Stimulated activated CD8-positive, alpha-beta memory T cell treated with anti-CD3 and anti-CD28 coated beads, Interleukin-12 subunit alpha, Interleukin-12 subunit beta, amount 100 ng/mL, for 4 hours (primary cell): ENCODE measurements around the gene OR5AC2.
A peak's percentile ranks its signal among the peaks of the same experiment; 100 is the strongest.

Source experiments
- DNase-seq: peaks from one replicate; pipeline ENCODE4 v3.0.0-alpha.2; 2020; ENCODE audit warnings: low read depth

Gene OR5AC2

DNA sequence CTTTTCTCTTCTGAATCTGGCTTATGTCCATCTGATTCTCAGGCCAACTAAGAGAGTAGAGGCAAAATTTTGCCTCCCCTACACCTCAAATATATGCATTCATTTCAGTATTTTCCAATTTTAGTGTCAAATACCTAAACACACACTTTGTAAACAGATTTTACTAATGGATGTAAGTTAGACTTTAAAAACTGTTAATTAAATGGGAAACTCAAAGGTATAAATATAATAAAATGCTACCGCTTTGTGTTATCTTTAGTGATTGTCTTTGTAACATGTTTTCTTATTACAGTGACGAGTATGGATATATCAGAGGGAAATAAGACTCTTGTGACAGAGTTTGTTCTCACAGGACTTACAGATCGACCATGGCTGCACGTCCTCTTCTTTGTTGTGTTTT is at the start of gene OR5AC2:
TSS of gene OR5AC2 (plus strand) at position 301 of the 400 bp plus-strand sequence. CDS start at position 301, 0 bp downstream.
- DNase-seq, result no peak

DNA sequence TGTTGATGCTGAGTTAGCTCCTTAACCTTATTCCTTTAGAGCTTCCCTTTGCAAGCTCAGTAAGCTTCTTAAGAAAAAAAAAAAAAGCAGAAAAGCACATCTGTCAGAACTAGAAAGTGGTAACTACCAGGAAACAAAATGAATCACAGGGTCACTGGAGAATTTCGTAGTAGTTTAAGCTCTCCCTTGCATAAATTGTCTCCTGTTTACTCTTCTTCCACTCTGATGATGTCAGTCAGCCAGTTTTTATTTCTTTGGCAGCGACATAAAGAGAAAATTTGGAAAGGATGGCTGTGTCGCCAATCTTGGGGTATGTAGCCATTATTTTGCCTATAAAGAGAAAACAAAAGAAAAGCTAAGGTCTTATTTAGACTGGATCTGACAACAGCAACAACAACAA is 48.7 kb upstream of the OR5AC2 start:
- DNase-seq, result no peak

DNA sequence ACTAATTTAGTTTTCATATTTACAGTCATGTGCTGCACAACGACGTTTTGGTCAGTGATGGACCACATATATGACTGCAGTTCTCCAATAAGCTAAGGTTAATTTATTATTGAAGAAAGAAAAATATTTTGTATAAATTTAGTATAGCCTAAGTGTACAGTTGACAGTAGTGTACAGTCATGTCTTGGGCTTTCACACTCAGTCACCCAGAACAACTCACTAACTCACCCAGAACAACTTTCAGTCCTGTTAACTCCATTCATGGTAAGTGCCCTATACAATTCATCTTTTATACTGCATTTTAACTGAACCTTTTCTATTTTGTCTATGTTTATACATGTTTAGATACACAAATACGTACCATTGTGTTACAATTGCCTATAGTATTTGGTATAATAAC is 48.1 kb upstream of the OR5AC2 start:
- DNase-seq, result no peak

- DNase-seq, result peak; percentile 27
Measured at GRCh38 chr3:98039322-98040024, 47.5 kb upstream of the OR5AC2 start.

DNA sequence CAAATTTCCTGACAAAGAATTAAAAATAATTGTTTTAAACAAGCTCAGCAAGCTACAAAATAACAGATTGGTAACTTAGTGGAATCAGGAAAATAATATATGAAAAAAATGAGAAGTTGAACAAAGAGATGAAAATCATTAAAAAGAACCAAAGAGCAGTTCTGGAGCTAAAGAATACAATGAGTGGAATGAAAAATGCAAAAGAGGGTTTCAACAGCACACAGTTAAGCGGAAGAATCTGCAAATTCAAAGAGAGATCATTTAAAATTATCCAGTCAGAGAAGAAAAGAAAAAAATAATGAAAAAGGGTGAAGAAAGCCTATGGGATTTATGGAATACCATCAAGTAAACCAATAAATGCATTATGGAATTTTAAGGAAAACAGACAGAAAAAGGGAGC is 45.6 kb upstream of the OR5AC2 start:
- DNase-seq, result no peak

DNA sequence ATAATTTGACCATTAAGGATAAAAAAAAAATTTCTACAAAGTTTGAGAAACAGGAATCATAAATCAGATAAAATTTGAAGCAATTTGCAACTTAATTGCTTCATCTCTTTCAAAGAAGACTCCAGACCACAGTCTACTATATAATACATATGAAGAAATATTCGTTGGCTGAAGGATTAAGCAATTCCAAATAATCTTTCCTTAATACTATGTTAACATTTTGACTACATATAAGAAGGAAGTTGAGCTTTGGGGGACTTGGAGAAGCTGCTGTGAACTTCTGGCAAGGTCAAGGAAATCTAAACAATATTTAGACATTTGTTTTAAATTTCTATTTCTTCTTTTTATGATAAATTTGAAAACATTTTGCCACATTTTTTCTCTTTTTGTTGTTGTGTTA is 38.4 kb upstream of the OR5AC2 start:
- no peak for DNase-seq

DNA sequence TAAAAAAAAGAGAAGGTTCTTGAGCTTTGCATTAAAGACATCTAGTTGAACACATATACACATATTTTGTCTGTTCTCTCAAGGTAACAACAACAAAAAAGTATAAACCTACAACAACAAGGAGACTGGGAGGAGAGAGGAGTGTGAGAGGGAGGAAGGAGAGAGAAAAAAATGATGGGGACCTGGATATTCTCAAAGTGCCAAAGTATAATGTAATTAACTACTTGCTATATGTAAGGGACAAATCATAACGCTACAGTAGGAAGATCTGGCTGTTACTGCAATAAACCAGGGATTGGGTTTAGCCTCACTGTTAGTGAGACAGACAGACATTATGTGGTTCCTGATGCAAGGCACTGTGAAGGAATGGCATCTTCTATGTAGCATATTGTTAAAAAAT is 37.7 kb upstream of the OR5AC2 start:
- DNase-seq, result no peak

DNA sequence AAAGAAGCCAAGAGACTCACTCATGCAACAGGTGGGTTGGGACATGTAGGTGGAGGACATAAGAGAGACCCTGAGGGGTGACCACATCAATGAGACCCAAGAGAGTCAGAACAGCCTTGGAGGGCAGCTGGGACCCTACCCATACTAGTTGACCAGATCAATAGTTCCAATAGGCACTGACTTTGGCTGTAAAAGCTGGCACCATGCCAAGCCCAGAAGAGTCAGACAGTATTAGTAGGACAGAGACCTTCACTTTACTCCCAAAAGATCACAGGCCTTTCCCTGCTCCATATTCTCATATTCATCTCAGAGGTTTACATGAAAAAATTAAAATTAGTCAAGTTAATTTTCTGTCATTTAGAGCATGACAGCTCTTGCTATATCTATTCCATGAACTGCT is 30.9 kb upstream of the OR5AC2 start:
- DNase-seq, result no peak

GRCh38 chr3:98057631-98058030 is 29.3 kb upstream of the OR5AC2 start:
- DNase-seq, result no peak

GRCh38 chr3:98058244-98058960 is 28.6 kb upstream of the OR5AC2 start:
- no peak for DNase-seq

GRCh38 chr3:98068824-98069223 is 18.1 kb upstream of the OR5AC2 start:
- no peak for DNase-seq

- no peak for DNase-seq
Measured at GRCh38 chr3:98070840-98071239, 16.1 kb upstream of the OR5AC2 start.

DNA sequence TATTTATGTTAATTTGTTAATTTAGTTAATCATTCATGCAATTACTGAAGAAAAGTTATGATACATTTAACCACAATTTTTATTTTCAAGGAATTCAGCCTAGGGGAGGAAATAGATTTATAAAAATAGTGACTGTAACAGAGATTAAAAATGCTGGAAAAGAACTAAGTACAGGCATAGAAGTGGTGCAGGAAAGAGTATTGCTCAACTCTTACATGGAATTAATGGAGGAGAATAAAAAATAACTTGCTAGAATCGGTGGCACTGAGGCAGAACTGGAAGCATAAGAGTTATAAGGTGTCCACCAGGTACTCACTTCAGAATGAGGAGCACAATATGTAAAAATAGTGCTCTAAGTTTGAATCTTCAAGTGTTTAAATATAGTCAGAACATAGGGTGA is 13.5 kb upstream of the OR5AC2 start:
- no peak for DNase-seq

- DNase-seq, result no peak
Measured at GRCh38 chr3:98095882-98096281, 8.9 kb downstream of the OR5AC2 start.

GRCh38 chr3:98099848-98100247 is 12.9 kb downstream of the OR5AC2 start:
- DNase-seq, result no peak

DNA sequence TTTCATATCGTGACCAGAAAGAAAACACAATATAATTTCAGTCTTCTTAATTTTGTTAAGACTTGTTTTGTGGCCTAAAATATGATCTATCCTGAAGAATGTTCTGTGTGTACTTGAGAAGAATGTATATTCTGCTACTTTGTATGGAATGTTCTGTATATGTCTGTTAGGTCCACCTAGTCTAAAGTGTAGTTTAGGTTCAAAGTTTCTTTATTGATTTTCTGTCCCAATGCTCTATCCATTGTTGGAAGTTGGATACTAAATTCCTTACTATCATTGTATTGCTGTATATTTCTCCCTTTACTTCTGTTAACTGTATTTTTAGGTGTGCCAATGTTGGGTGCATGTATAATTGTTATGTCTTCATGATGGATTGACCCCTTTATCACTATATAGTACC is 21.2 kb downstream of the OR5AC2 start:
- DNase-seq, result no peak

- no peak for DNase-seq
Measured at GRCh38 chr3:98109807-98110549, 23.0 kb downstream of the OR5AC2 start.

DNA sequence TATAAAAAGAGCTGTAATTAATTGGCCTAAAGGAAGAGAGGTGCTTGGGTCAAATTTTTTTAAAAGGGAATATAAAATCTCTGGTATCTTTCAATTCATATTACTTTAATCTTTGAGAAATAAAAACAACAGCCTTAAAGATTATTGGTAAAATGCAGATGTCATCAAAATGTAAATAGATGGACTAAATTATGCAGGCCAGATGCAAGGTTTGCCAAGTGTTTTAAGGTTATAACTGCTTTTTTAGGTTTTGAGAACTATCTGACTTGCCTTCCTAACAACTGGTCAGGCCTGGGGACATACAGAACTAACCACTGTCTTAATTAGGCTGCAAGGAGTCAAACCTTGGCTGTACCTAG is 23.6 kb downstream of the OR5AC2 start:
- DNase-seq, result no peak

- DNase-seq, result no peak
Measured at GRCh38 chr3:98114264-98114663, 27.3 kb downstream of the OR5AC2 start.

DNA sequence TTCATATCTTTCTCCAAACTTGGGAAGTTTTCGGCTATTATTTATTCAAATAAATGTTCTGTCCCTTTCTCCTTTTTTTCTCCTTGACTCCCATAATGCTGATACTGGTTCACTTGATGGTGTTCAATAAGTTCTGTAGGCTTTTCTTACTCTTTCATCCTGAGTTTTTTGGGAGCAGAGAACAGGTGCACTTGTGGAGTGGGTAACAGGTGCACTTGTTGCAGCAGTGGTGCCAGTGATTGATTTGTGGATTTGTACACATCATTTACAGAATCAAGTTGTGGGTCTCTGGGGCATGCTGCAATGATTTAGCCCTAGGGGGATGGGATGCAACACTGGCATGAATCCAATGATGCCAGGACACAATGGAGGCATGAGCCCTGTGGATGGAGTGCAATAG is 28.7 kb downstream of the OR5AC2 start:
- no peak for DNase-seq

GRCh38 chr3:98130421-98130820 is 43.4 kb downstream of the OR5AC2 start, which contains the start of gene OR5H1:
OR5H1 (plus strand) TSS chr3:98130721; CDS start chr3:98132698, 1,977 bp downstream.
- no peak for DNase-seq

DNA sequence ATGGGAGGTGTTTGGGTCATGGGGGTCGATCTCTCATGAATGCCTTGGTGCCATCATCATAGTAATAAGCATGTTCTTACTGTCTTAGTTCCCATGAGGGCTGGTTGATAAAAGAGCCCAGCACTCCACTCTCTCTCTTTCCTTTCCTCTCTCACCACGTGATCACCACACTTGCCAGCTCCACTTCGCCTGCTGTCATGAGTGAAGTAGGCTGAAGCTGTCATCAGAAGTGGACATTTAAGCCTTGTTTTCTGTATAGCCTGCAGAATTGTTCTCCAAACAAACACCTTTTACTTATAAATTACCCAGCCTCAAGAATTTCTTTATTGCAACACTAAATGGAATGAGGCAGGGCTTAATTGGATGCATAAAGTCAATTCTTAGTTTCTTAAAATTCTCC is 49.7 kb downstream of the OR5AC2 start:
- no peak for DNase-seq
